Measurements from ENCODE around the gene ACTC1. TPM values are rescaled to one million over a fixed set of nuclear protein-coding genes. Genes with fewer than 3 reads are reported as not detected.

Gene ACTC1
- 1 to 10 TPM in 3 of 4 donors, not detected in 1; 1.0 to 3.0 (median 2.4) TPM for total RNA-seq

DNA sequence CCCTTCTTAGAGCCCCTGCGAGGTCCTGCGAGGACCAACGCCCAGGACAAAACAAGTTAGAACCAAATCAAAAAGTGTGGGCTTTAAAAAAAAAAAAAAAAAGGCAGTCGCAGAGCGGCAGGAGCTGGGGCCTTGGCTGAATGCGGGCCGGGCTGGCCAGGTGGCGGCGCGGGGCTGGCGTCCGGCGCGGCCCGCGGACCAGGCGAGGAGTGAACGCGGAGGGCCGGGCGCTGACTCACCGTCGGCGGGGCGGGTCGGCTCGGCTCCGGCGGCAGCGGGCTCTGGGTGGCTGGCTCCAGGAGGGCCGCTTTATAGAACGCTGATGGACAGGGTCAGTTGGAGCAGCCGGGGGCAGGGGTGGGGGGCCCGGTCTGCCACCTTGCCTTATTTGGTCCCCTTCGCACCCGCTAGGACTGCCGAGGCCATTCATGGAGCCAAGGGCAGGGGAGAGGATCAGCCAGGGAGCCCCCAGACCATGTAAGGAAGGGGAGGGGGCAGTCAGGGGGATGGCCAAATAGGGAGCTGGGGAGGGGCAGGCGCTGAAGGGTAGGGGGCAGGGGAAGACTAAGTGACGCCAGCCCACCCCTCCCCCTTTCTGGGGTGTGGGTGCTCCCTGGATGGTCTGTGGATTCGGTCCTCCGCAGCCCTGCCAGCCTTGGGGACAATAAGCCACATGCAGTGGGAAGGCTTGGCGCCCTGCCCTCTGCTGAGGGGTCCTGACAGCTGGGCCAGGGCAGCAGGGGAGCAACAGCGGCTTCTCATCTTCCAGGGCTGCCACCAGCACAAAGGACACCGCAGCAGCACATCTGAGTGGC, at the start of gene ACTC1:
TSS of gene ACTC1 (minus strand) at position 283 of the 815 bp plus-strand sequence. CDS start 741 bp downstream, outside the sequence.
- Histone ChIP-seq H3K9me3 (no peaks in the 10 kb centered on the region), H3K4me3 (peak within 1 kb of the TSS in 1 of 2 donors; percentile 25), H3K36me3 (no peaks in the 10 kb centered on the region), H3K27me3 (no peaks in the 10 kb centered on the region), H3K27ac (peak within 1 kb of the TSS in 1 of 2 donors; percentile 40), H3K4me1 (no peaks in the 10 kb centered on the region)
- peak; percentile 48 to 54 for DNase-seq
- intact Hi-C loops (cut with DNase I; ENCODE audit: low total_unique reads): no loop called here
- TF ChIP-seq, protein P1, sequence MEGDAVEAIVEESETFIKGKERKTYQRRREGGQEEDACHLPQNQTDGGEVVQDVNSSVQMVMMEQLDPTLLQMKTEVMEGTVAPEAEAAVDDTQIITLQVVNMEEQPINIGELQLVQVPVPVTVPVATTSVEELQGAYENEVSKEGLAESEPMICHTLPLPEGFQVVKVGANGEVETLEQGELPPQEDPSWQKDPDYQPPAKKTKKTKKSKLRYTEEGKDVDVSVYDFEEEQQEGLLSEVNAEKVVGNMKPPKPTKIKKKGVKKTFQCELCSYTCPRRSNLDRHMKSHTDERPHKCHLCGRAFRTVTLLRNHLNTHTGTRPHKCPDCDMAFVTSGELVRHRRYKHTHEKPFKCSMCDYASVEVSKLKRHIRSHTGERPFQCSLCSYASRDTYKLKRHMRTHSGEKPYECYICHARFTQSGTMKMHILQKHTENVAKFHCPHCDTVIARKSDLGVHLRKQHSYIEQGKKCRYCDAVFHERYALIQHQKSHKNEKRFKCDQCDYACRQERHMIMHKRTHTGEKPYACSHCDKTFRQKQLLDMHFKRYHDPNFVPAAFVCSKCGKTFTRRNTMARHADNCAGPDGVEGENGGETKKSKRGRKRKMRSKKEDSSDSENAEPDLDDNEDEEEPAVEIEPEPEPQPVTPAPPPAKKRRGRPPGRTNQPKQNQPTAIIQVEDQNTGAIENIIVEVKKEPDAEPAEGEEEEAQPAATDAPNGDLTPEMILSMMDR (IDR thresholded peaks at IDR 0.05): peak in 1 of 4 experiments; percentile 13
- TF ChIP-seq POLR2A (IDR thresholded peaks at IDR 0.05): no peak

DNA sequence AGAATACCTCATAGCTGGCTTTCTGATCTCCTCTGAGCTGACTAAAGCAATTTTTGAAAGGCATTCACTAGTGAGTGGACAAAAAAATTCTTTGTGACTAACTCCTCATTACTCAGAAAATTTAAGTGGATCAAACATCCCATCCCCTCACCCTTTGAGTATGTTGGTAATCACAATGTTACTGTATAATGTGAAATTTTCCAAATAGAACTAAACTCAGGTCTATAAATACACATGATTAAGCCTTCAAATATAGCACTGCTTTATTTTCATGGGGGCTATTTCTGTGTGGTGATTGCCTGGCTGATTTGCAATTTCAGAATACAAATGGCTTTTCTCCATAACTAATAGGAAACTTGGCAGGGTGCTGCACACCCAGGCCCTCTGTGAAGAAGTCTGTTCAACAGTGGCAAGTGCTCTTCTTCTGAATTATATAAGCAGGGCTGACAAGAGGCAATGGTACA, 45.9 kb upstream of the ACTC1 start:
- H3K27ac ChIP-seq: no peak overlapping the region
- intact Hi-C loops (cut with DNase I; ENCODE audit: low total_unique reads): no loop called here

DNA sequence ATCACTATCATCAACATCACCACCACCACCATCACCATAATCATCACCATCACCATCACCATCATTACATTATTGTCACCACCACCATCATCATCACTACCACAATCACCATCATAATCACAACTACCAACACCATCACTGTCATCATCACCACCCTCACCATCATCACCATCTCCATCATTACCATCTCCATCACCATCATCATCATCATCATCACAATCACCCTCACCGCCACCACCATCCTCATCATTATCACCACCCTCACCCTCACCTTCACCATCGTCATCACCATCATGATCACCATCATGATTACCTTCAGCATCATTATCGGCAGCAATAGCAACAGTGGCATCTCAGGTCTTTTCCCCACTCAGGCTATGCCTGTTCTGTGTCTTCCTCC, 42.9 kb upstream of the ACTC1 start:
- no peak for DNase-seq
- H3K4me1 ChIP-seq: no peaks in the 10 kb centered on the region
- intact Hi-C loops (cut with DNase I; ENCODE audit: low total_unique reads): no loop called here
- TF ChIP-seq, protein P1 (IDR thresholded peaks at IDR 0.05): no peak
- TF ChIP-seq POLR2A (IDR thresholded peaks at IDR 0.05): no peak
- no peak overlapping the region for H3K4me3 ChIP-seq
- H3K9me3 ChIP-seq: no peaks in the 10 kb centered on the region
- H3K36me3 ChIP-seq: no peaks in the 10 kb centered on the region
- H3K27me3 ChIP-seq: no peaks in the 10 kb centered on the region
- no peak overlapping the region for H3K27ac ChIP-seq

More for the DNA sequence above, 45.9 kb upstream of the ACTC1 start:
- no peaks in the 10 kb centered on the region for H3K9me3 ChIP-seq
- H3K4me1 ChIP-seq: no peaks in the 10 kb centered on the region
- H3K27me3 ChIP-seq: no peaks in the 10 kb centered on the region
- H3K4me3 ChIP-seq: no peak overlapping the region
- DNase-seq: no peak
- no peaks in the 10 kb centered on the region for H3K36me3 ChIP-seq
- TF ChIP-seq POLR2A (IDR thresholded peaks at IDR 0.05): no peak
- TF ChIP-seq, protein P1 (IDR thresholded peaks at IDR 0.05): no peak

DNA sequence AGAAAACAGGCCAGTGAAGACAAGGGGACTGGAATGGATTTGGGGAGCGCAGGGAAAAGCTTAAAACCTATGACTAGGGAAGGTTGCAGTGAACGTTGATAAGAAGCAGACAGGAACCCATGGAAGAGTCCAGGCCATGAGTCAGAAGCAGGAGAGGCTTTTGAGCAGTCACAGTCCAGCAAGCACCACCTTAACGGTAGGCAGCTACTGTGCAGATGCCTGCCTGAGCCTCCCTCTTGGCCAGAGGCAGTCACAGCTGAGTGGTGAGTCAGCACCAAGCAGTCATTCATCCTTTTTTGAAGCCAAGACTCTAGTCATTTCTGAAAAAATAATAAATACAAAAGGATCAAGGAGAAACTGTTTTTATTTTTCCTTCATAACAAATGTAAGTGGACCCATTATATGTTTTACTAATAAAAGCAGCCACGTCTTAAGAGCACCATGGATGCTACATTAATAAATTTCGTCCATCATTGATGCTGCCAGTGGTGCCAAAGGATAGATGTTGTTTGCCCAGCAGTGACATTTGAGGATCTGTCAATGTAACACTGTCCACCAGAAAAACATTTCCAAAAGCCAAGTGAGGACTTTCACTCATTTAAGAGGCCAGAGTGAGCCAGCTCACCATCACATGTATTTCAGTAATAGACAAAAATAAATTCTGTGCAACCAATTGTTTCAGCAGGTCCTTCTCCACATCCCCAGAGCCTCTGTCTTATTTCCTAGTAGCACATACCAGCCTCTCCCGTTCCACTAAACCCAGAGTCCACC, 42.1 kb upstream of the ACTC1 start:
- Histone ChIP-seq H3K27me3 (no peaks in the 10 kb centered on the region), H3K36me3 (no peaks in the 10 kb centered on the region), H3K9me3 (no peaks in the 10 kb centered on the region), H3K27ac (no peak overlapping the region), H3K4me3 (no peak overlapping the region), H3K4me1 (no peaks in the 10 kb centered on the region)
- TF ChIP-seq, protein P1 (IDR thresholded peaks at IDR 0.05): no peak
- no peak for TF ChIP-seq POLR2A (IDR thresholded peaks at IDR 0.05)
- no peak for DNase-seq
- intact Hi-C loops (cut with DNase I; ENCODE audit: low total_unique reads): no loop called here

All from uterus (tissue), 4 donors.